NB4 (cell line): ENCODE measurements around the gene CUTA.
A peak's percentile ranks its signal among the peaks of the same experiment; 100 is the strongest.

Source experiments
- DNase-seq: peaks from one replicate; pipeline ENCODE4 v3.0.0; 2010; ENCODE audit warnings: low read depth
- H3K4me3 ChIP-seq: one replicate; pipeline ENCODE4 v1.5.1; 2011; ENCODE audit warnings: mild to moderate bottlenecking, low read depth, low read length, moderate library complexity
- CTCF ChIP-seq: IDR thresholded peaks from one replicate; pipeline ENCODE4 v1.5.1; 2012; ENCODE audit warnings: low read depth, low read length
- MYC ChIP-seq: IDR thresholded peaks from 2 replicates; pipeline ENCODE4 v1.6.1; 2011; ENCODE audit warnings: low read depth, low read length
- POLR2A ChIP-seq: IDR thresholded peaks from 2 replicates; pipeline ENCODE4 v1.6.1; 2011; ENCODE audit warnings: mild to moderate bottlenecking; ENCODE audit not compliant: insufficient read length; ENCODE audit errors: extremely low read depth
- TF ChIP-seq, protein P1 (sequence below): IDR thresholded peaks from 2 replicates; pipeline ENCODE4 v1.6.1; 2011; ENCODE audit warnings: low read depth, low read length

CUTA gene

DNA sequence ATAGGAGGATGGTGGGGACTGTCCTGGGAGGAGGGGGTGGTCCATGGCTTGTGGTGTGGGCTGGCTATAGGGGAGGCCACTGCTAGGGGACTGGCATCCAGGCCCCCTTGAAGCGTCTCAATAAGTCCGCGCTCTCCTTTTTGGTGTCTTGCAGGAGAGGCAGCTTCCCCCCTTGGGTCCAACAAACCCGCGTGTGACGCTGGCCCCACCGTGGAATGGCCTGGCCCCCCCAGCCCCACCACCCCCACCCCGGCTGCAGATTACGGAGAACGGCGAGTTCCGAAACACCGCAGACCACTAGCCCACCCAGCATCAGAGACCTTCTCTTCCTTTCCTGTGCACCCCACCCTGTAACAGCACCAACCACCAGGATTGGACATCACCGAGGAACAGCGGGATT lies 33.7 kb upstream of the CUTA start:
- H3K4me3 ChIP-seq = no peak overlapping the region
- no peak for DNase-seq
- TF ChIP-seq MYC = no peak
- TF ChIP-seq POLR2A = no peak

DNA sequence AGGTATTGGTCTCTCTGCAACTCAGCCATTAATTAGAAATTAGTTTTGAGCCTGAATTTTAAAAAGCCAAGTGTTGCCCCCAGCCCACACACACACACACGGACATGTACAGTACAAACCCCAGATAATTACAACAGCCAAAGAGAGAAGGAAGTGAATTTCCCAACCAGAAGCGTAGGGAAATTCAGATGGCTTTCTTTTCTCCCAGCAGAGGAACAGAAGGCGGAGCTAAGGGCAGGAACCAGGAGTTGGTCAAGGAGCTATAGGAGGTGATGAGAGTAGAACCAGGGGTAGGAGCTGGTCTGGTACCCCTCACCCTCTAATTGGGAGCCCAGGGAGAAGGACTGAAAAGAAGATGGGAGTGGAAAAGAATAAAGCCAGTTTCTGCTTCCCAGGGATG lies 32.5 kb upstream of the CUTA start:
- no peak overlapping the region for H3K4me3 ChIP-seq
- no peak for TF ChIP-seq CTCF
- TF ChIP-seq, protein P1, sequence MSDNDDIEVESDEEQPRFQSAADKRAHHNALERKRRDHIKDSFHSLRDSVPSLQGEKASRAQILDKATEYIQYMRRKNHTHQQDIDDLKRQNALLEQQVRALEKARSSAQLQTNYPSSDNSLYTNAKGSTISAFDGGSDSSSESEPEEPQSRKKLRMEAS = no peak
- TF ChIP-seq MYC = no peak
- no peak for TF ChIP-seq POLR2A
- peak; percentile 32 for DNase-seq

- DNase-seq = no peak
- TF ChIP-seq, protein P1 = no peak
- no peak for TF ChIP-seq POLR2A
- no peak for TF ChIP-seq CTCF
- TF ChIP-seq MYC = no peak
- H3K4me3 ChIP-seq = no peak overlapping the region
Measured at GRCh38 chr6:33446356-33446755, 28.4 kb upstream of the CUTA start.

DNA sequence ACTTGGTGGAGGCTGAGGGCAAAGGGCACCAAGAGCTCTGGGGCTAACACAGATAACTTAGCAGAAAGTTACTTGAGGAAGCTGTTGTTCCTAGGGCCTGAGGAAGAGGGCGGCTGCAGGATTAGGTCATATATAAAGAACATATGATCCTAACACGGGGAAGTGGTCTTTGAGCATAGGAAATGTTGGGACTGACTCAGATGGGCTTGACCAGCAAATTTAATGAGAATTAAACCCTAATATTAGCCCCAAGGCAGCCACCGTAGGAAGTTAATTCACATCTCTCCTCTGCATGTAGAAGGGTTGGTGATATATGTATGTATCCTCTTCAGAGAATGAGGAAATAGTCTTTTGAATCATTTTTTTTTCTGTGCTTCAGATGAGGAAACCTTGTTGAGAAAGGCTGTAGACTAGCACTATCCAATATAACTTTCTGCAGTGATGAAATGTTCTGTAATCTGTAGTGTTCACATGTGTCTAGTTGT lies 27.3 kb upstream of the CUTA start:
- DNase-seq = peak; percentile 35
- no peak overlapping the region for H3K4me3 ChIP-seq
- no peak for TF ChIP-seq MYC
- TF ChIP-seq CTCF = no peak
- no peak for TF ChIP-seq POLR2A
- TF ChIP-seq, protein P1 = no peak

GRCh38 chr6:33443619-33444504 lies 26.0 kb upstream of the CUTA start:
- no peak overlapping the region for H3K4me3 ChIP-seq
- DNase-seq = no peak
- TF ChIP-seq MYC = no peak
- no peak for TF ChIP-seq POLR2A
- TF ChIP-seq CTCF = no peak
- TF ChIP-seq, protein P1 = no peak

GRCh38 chr6:33443025-33443424 lies 25.1 kb upstream of the CUTA start:
- TF ChIP-seq, protein P1 = no peak
- TF ChIP-seq CTCF (no peak), MYC (no peak), POLR2A (no peak)
- no peak for DNase-seq
- no peak overlapping the region for H3K4me3 ChIP-seq
